ENCODE results near the gene TMEM63A.
"Not testable (repeated sequence)": the region's sequence is repeated elsewhere in the genome, so short reads cannot be mapped to it uniquely, and the experiment has no call there.

TMEM63A gene

DNA sequence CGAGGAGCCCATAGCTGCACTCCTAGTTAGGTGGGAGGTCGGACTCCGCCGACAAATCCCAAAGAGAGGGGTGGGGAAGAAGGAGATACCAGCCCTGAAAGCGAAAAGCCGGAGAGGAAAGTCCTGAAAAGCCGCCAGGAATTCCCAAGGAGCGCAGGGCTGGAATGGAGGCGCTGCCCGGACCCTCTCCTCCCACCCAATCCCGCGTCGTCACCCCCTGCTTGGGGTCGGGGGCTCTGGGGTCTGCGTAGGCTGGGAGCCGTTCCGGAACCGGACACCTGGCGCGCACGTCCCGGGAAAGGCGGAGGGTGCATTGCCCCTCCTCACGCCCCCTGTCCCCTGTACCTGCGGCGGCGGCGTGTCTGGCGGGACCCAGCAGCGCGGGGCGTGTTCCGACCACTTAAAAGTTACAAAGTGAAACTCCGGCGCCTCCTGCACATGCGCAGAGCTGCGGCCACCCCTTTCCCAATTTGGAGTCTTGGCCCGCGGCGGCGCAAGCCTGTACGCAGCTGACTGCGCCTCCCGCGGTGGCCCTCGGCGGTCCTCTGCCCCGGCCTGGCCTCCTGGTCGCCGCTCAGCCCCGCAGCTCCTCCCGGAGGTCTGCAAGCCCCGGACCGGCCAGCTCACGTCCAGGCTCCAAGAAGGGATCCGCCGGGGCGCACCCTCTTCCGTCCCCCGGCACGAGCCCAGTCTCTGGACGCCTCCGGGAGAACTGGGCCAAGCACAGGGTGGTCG lies at the start of gene TMEM63A:
Gene TMEM63A, minus strand, starts transcription at position 422 of the 735 bp plus-strand sequence. CDS start 4,800 bp downstream, outside the sequence.
- DNase-seq: peak; percentile 89

DNA sequence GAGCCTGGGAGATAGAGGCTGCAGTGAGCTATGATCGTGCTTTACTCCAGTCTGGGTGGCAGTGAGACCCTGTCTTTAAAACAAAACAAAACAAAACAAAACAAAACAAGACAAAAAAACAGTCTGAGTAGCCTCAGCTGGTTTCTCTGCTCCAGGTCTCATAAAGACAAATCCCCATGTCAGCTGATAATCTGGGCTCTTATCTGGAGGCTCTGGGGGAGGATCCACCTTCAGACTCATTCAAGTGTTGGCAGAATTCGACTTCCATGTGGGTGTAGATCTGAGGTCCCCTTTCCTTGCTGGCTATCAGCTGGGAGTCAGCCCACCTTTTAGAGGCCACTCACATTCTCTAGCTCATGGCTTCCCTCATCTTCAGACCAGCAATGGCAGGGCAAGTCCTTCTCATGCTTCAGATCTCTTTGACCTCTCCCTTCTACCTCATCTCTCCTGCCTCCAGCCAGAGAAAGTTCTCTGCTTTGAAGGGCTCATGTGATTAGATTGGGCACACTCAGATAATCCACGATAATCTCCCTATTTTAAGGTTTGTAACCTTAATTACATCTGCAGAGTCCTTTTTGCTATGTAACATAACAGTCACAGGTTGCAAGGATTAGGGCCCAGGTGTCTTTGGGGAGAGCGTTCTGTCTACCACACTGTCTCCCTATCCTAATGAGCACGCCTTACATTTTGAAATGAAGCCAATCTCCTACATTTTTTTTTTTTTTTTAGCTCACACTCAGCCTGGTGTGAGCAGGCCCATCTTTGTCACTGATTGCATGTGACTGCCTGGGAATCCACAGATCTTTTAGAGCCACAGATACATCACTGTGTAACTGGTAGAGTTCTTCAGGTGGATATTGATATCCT lies 49.3 kb upstream of the TMEM63A start:
- no peak for DNase-seq

DNA sequence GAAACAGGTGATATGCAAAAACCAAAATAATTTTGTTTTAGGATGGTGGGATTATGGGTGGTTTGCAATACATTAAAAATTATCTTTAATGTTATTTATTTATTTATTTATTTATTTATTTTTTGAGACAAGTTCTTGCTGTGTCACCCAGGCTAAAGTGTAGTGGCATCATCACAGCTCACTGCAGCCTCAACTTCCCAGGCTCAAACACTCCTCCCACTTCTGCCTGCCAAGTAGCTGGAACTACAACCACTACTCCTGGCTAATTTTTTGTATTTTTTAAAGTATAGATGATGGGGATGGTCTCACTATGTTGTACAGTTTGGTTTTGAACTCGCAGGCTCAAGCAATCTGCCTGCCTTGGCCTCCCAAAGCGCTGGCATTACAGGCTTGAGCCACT lies 48.4 kb upstream of the TMEM63A start:
- DNase-seq: no peak

- DNase-seq: not testable (repeated sequence)
Observed at GRCh38 chr1:225929462-225929861, 47.3 kb upstream of the TMEM63A start.

DNA sequence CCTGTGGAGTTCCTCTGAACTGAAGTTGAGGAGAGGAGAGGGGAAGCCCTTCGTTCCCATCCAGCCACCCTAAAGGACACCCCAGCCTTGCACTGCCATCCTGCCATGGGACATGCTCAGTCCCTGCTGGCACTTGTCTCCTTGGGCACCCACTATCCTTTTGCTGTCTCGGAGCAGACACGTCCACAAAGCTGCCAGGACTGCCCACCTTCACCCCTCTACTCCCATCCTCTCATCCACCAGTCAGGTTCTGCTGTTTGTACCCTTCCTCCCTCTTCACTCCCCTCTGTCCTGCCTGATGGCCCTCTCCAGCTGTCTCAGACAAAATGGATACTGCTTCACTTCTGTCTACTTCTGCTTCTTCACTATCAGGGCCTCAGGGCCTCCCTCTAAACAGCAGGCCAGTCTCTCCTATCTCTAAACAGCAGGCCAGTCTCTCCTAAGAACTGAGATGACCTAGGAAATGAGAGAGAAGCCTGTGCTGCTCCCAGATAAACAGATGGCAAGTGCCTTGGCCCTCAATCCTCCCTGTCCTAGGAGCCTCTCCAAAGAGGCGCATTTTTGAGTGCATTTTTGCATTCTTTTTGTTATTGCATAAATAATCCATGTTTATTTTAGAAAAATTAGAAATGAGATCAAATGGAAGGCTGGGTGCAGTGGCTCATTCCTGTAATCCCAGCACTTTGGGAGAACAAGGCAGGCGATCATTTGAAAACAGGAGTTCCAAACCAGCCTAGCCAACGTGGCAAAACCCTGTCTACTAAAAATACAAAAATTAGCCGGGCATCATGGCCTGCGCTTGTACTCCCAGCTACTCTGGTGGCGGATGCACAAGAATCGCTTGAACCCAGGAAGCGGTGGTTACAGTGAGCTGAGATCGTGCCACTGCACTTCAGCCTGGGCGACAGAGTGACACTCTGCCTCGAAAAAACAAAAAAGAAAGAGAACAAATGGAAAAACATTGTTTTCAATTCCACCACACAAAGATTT lies 46.3 kb upstream of the TMEM63A start:
- DNase-seq: peak; percentile 10

GRCh38 chr1:225926551-225927113 lies 44.5 kb upstream of the TMEM63A start:
- DNase-seq: no peak

DNA sequence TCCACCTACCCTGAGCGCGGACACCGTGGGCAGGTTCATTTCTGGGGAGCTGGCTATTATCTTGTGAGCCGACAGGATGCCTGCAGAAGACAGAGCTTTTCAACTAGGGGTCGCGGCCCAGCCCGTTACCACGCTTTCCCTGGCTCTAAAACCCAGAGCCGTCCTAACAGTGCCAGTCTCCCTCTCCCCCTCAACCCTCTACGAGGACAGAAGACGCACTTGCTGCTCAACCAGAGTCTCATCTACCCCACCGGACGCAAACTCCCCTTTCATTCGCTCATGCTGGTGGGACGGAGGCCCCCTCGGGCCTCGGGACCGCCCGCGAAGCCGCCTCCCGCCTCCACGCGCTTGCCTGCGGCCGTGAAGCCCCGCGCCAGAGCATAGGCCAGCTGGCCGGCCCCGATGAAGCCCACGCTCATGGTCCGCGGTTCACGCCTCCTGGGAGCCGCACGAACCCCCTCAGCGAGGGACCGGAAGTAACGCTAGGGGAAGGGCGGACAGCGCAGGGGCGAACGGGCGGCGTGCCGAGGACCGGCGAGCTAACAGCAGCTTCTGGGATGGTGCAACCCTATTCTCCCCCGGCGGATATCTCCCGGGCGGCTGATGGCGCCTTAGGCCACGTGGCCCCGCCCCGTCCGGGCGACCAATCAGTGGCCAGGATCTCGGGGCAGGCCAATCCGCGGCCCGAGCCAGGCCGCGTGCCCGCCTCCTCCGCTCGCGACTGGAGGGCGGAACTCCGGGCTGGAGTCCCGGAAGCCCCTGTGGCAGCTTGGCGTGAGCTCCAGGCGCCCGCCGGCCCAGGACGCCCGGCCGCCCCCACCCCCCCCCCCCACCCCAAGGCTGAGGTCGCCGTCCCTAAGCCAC lies 41.7 kb upstream of the TMEM63A start, which contains the start of gene PYCR2:
Gene PYCR2, minus strand, starts transcription at position 559 of the 864 bp plus-strand sequence. Its CDS starts 140 bp downstream, at position 419.
- DNase-seq: peak; percentile 93

DNA sequence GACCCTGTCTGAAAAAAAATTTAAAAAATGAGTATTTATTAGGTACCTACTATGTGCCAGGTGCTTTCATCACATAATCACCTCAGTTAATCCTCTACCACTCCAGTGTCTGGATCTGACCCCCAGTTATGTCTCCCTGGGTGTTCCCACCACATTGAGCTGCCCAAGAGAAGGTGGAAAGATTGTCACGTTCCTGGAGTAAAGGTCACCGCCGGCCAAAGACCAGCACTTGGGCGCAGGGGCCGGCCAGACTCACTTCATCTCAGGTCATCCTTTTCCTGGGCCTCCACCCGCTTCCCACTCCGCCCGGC lies 41.2 kb upstream of the TMEM63A start:
- DNase-seq: no peak

- no peak for DNase-seq
Observed at GRCh38 chr1:225921734-225922709, 39.8 kb upstream of the TMEM63A start.

GRCh38 chr1:225919906-225920305 lies 37.7 kb upstream of the TMEM63A start:
- DNase-seq: peak; percentile 11

GRCh38 chr1:225918280-225918679 lies 36.1 kb upstream of the TMEM63A start:
- no peak for DNase-seq

GRCh38 chr1:225917536-225917935 lies 35.4 kb upstream of the TMEM63A start:
- no peak for DNase-seq

DNA sequence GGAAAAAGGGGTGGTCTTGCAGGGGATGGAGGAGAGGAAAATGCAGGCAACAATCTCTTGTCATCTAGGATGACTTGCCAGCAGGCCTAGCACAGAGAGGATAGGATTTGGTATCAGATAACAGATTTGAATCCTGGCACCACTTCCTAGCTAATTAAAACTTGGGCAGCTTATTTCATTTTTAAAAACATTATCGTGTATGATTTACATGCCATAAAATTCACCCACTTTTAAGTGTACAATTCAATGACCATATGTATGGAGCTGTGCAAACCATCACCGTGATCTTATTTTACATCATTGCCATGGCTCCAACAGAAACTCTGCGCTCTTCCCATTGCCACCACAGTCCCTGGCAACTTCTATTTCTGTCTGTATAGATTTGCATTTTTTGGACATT lies 34.9 kb upstream of the TMEM63A start:
- no peak for DNase-seq

GRCh38 chr1:225915538-225915991 lies 33.4 kb upstream of the TMEM63A start:
- DNase-seq: no peak

DNA sequence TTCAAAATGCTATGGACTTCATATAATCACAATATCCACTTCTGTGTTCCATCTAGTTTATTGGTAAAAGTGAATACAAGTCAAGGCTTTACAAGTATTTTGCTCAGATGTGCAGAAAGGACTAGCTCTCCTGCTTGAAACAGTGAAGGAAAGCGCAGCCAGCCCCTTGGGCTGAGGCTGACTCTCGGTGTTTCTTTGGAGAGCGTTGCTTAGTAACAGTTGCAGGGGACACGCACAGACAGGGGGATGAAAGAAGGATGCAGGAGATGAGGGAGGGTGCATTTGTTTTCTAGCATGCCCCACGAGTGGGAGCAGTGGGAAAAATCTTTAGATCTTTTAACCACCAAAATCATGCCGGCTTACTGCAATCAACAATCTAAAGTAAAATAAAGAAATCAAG lies 32.8 kb upstream of the TMEM63A start:
- no peak for DNase-seq

- no peak for DNase-seq
Observed at GRCh38 chr1:225914391-225914790, 32.2 kb upstream of the TMEM63A start.

GRCh38 chr1:225911191-225912130 lies 29.3 kb upstream of the TMEM63A start:
- DNase-seq: peak; percentile 48

- DNase-seq: no peak
Observed at GRCh38 chr1:225909477-225909876, 27.3 kb upstream of the TMEM63A start.

DNA sequence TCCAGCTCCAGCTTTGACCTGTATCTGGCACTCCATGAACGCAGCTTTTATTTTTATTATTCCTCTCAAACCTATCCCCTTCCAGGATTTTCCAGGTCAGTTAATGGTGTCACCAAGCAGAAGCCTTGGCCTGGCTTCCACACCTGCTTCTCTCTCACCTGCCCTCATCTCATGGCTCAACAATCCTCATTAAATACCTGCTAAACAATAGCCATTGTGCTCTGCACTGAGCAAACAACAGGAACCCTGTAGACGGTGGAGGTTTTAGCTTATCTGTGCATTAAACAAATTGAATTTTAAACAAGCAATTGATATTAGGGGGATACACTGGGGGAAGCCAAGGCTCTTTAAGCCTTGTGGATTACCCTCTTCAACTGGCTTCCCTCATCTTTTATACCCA lies 26.6 kb upstream of the TMEM63A start:
- DNase-seq: no peak
